ENCODE measurements around the gene ENOSF1.

DNA sequence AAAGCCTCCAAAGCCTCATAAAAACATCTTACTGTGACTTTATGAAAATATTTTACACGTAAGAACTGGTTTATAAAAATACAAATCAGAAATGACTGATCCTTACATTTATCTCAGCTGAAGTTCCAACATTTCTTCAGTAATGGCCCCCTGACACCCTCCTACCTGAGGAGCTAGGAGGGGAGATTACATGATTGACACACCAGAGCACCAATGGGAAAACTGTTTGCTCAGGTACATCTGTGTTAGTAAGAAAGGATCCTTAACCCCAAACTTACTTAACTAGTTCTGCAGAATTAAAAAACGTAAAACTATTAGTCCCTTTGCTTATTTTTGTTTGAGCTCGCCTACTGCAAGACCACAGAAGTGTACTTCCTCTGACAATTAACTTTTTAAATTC is 27.0 kb downstream of the ENOSF1 start:
- no peak for TF ChIP-seq POLR2A (IDR thresholded peaks at IDR 0.05)
- TF ChIP-seq, protein P1, sequence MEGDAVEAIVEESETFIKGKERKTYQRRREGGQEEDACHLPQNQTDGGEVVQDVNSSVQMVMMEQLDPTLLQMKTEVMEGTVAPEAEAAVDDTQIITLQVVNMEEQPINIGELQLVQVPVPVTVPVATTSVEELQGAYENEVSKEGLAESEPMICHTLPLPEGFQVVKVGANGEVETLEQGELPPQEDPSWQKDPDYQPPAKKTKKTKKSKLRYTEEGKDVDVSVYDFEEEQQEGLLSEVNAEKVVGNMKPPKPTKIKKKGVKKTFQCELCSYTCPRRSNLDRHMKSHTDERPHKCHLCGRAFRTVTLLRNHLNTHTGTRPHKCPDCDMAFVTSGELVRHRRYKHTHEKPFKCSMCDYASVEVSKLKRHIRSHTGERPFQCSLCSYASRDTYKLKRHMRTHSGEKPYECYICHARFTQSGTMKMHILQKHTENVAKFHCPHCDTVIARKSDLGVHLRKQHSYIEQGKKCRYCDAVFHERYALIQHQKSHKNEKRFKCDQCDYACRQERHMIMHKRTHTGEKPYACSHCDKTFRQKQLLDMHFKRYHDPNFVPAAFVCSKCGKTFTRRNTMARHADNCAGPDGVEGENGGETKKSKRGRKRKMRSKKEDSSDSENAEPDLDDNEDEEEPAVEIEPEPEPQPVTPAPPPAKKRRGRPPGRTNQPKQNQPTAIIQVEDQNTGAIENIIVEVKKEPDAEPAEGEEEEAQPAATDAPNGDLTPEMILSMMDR (IDR thresholded peaks at IDR 0.05): no peak

Data from Peyer's patch (tissue), 4 donors.